Stomach (tissue), 4 donors: ENCODE measurements around the gene AK6.

Source experiments
- POLR2AphosphoS5 ChIP-seq, 3 donors: sonication (generic); formaldehyde crosslinking; IDR thresholded peaks; one replicate each; pipeline ENCODE4 v1.6.1; 2016; ENCODE audit warnings: antibody characterized with exemption in 3 of 3
- TF ChIP-seq, protein P1 (sequence below), 7 experiments: fragments of 450-650 bp in 4 of 7; fragments of 200-600 bp in 3 of 7; sonication (generic) in 3 of 7; IDR thresholded peaks; one replicate each; pipeline ENCODE4 v1.5.1; 2016 to 2019; ENCODE audit warnings: antibody characterized with exemption in 7 of 7, control low read depth in 2 of 7, mild to moderate bottlenecking in 1 of 7

DNA sequence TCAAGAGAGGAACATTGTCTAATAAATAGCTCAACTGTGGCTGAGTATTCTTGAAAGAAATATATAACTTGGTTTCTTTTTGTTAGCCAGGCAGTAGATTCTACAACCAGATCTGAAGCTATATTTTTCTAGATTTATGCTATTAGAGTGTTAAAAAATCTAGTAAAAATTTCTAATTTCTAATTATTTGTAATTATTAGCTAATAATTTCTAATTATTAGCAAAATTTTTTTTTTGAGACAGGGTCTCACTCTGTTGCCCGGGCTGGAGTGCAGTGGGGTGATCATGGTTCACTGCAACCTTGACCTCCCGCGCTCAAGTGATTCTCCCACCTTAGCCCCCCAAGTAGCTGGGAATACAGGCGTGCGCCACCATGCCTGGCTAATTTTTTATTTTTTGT is 3.1 kb upstream of the AK6 start:
- TF ChIP-seq, protein P1, sequence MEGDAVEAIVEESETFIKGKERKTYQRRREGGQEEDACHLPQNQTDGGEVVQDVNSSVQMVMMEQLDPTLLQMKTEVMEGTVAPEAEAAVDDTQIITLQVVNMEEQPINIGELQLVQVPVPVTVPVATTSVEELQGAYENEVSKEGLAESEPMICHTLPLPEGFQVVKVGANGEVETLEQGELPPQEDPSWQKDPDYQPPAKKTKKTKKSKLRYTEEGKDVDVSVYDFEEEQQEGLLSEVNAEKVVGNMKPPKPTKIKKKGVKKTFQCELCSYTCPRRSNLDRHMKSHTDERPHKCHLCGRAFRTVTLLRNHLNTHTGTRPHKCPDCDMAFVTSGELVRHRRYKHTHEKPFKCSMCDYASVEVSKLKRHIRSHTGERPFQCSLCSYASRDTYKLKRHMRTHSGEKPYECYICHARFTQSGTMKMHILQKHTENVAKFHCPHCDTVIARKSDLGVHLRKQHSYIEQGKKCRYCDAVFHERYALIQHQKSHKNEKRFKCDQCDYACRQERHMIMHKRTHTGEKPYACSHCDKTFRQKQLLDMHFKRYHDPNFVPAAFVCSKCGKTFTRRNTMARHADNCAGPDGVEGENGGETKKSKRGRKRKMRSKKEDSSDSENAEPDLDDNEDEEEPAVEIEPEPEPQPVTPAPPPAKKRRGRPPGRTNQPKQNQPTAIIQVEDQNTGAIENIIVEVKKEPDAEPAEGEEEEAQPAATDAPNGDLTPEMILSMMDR (IDR thresholded peaks at IDR 0.05), result no peak
- no peak for TF ChIP-seq POLR2AphosphoS5 (IDR thresholded peaks at IDR 0.05)
